Neural cell (in vitro differentiated cells): Measurements from ENCODE around the gene MAGI1. TPM values are rescaled to one million over a fixed set of nuclear protein-coding genes. Genes with fewer than 3 reads are reported as not detected.

Source experiments
- H2AFZ ChIP-seq: fragments of 200-600, 300-800 bp; sonication (generic), shearing (Covaris generic); 2 replicates; pipeline ENCODE4 v1.6.0; 2014; ENCODE audit warnings: low read depth, mild to moderate bottlenecking, antibody characterized with exemption, low read length, moderate library complexity
- H3F3A ChIP-seq: fragments of 200-600 bp; shearing (Covaris generic); 2 replicates; pipeline ENCODE4 v1.6.1; 2016; ENCODE audit warnings: mild to moderate bottlenecking, moderate library complexity, mixed read lengths, antibody characterized with exemption, low read length; ENCODE audit not compliant: insufficient read depth, poor library complexity, severe bottlenecking
- H3K27ac ChIP-seq: fragments of 200-600, 300-800 bp; sonication (generic), shearing (Covaris generic); 2 replicates; pipeline ENCODE4 v1.5.1; 2014; ENCODE audit warnings: mild to moderate bottlenecking, low read length, moderate library complexity
- H3K27me3 ChIP-seq: fragments of 300-800, 200-600 bp; sonication (generic), shearing (Covaris generic); 2 replicates; pipeline ENCODE4 v1.6.0; 2014; ENCODE audit warnings: mild to moderate bottlenecking, low read depth, low read length, moderate library complexity; ENCODE audit not compliant: insufficient read depth
- H3K36me3 ChIP-seq: fragments of 300-800, 200-600 bp; sonication (generic), shearing (Covaris generic); 2 replicates; pipeline ENCODE4 v1.5.1; 2014; ENCODE audit warnings: mild to moderate bottlenecking, antibody characterized with exemption, low read length, moderate library complexity; ENCODE audit not compliant: insufficient read depth
- H3K4me2 ChIP-seq: fragments of 300-800, 200-600 bp; sonication (generic), shearing (Covaris generic); 2 replicates; pipeline ENCODE4 v1.6.0; 2014; ENCODE audit warnings: mild to moderate bottlenecking, low read length
- H3K4me3 ChIP-seq: fragments of 300-800, 200-600 bp; sonication (generic), shearing (Covaris generic); 2 replicates; pipeline ENCODE4 v1.5.1; 2014; ENCODE audit warnings: mild to moderate bottlenecking, low read length, moderate library complexity
- H3K79me2 ChIP-seq: fragments of 200-600 bp; shearing (Covaris generic); replicated peaks from 2 replicates; pipeline ENCODE4 v1.6.0; 2014; ENCODE audit warnings: mild to moderate bottlenecking, low read length, moderate library complexity; ENCODE audit not compliant: insufficient read depth
- H3K9ac ChIP-seq: fragments of 300-800, 200-600 bp; sonication (generic), shearing (Covaris generic); 2 replicates; pipeline ENCODE4 v1.6.1; 2016; ENCODE audit warnings: mild to moderate bottlenecking, low read length, mixed read lengths
- H3K9me2 ChIP-seq: fragments of 200-600 bp; shearing (Covaris generic); 2 replicates; pipeline ENCODE4 v1.6.1; 2016; ENCODE audit warnings: mild to moderate bottlenecking, low read length, mixed read lengths; ENCODE audit not compliant: insufficient read depth
- H3K9me3 ChIP-seq: fragments of 200-600, 300-800 bp; sonication (generic), shearing (Covaris generic); 2 replicates; pipeline ENCODE4 v1.6.1; 2016; ENCODE audit warnings: mild to moderate bottlenecking, mixed run types, low read length, moderate library complexity, mixed read lengths
- H4K20me1 ChIP-seq: fragments of 200-600 bp; shearing (Covaris generic); 2 replicates; pipeline ENCODE4 v1.6.1; 2016; ENCODE audit warnings: mild to moderate bottlenecking, mixed run types; ENCODE audit not compliant: insufficient read depth
- EP300 ChIP-seq: fragments of 450-650 bp; conservative IDR thresholded peaks from 2 replicates; pipeline ENCODE4 v1.6.1; 2014; ENCODE audit warnings: antibody characterized with exemption, mild to moderate bottlenecking, moderate library complexity; ENCODE audit not compliant: poor library complexity, severe bottlenecking
- EZH2 ChIP-seq: fragments of 200-600, 300-800 bp; shearing (Covaris generic), sonication (generic); IDR thresholded peaks from 2 replicates; pipeline ENCODE4 v1.6.1; 2014; ENCODE audit warnings: antibody characterized with exemption, low read length, borderline replicate concordance, mild to moderate bottlenecking; ENCODE audit not compliant: insufficient read depth, poor library complexity, severe bottlenecking
- MXI1 ChIP-seq: fragments of 450-650 bp; conservative IDR thresholded peaks from 2 replicates; pipeline ENCODE4 v1.6.1; 2014; ENCODE audit warnings: antibody characterized with exemption, mild to moderate bottlenecking; ENCODE audit not compliant: poor library complexity, severe bottlenecking
- POLR2AphosphoS5 ChIP-seq: IDR thresholded peaks from 2 replicates; pipeline ENCODE4 v1.6.1; 2012
- RAD21 ChIP-seq: fragments of 450-650 bp; conservative IDR thresholded peaks from 2 replicates; pipeline ENCODE4 v1.6.1; 2014; ENCODE audit warnings: antibody characterized with exemption, mild to moderate bottlenecking, moderate library complexity
- REST ChIP-seq: IDR thresholded peaks from 2 replicates; pipeline ENCODE4 v1.6.1; 2012; ENCODE audit warnings: borderline replicate concordance
- SMC3 ChIP-seq: fragments of 450-650 bp; conservative IDR thresholded peaks from 2 replicates; pipeline ENCODE4 v1.6.1; 2014; ENCODE audit warnings: antibody characterized with exemption, mild to moderate bottlenecking, moderate library complexity; ENCODE audit not compliant: poor library complexity
- TAF1 ChIP-seq: IDR thresholded peaks from 2 replicates; pipeline ENCODE4 v1.6.1; 2012; ENCODE audit warnings: low read depth
- polyA plus RNA-seq: library from polyadenylated mRNA; depleted of rRNA; stranded (reverse); fragments of >200 nt; gene quantifications from 2 replicates; pipeline ENCODE4 v1.2.3, GENCODE V29; 2014
- TF ChIP-seq, protein P1 (sequence below): fragments of 450-650 bp; IDR thresholded peaks from 2 replicates; pipeline ENCODE4 v1.5.1; 2014; ENCODE audit warnings: antibody characterized with exemption, mild to moderate bottlenecking, moderate library complexity; ENCODE audit not compliant: poor library complexity, severe bottlenecking

MAGI1 gene
- polyA plus RNA-seq, 1 donor from 2014 or later = 44.7 TPM

GRCh38 chr3:65361448-65361847, 677.3 kb downstream of the MAGI1 start:
- Histone ChIP-seq H3K9me2 (no peaks in the 10 kb centered on the region), H3K9ac (no peak overlapping the region), H3K4me2 (no peak overlapping the region), H4K20me1 (no peaks in the 10 kb centered on the region), H3K79me2 (no peaks in the 10 kb centered on the region), H3K27ac (no peak overlapping the region), H3K4me3 (no peak overlapping the region), H3K36me3 (peaks cover 18% of the 10 kb centered on the region), H3K27me3 (no peaks in the 10 kb centered on the region), H3K9me3 (no peaks in the 10 kb centered on the region), H3F3A (no peaks in the 10 kb centered on the region), H2AFZ (no peak overlapping the region)
- TF ChIP-seq SMC3 (no peak), RAD21 (no peak)

GRCh38 chr3:65356331-65357248, 682.1 kb downstream of the MAGI1 start:
- Histone ChIP-seq H4K20me1 (no peaks in the 10 kb centered on the region), H3K27me3 (no peaks in the 10 kb centered on the region), H3F3A (no peaks in the 10 kb centered on the region), H3K9me3 (no peaks in the 10 kb centered on the region), H3K36me3 (peaks cover 9% of the 10 kb centered on the region), H3K27ac (no peak overlapping the region), H3K4me3 (no peak overlapping the region), H3K9ac (no peak overlapping the region), H3K9me2 (no peaks in the 10 kb centered on the region), H2AFZ (no peak overlapping the region), H3K79me2 (no peaks in the 10 kb centered on the region), H3K4me2 (no peak overlapping the region)
- TF ChIP-seq TAF1 = no peak
- no peak for TF ChIP-seq RAD21
- no peak for TF ChIP-seq SMC3
- TF ChIP-seq EP300 = no peak
- TF ChIP-seq, protein P1, sequence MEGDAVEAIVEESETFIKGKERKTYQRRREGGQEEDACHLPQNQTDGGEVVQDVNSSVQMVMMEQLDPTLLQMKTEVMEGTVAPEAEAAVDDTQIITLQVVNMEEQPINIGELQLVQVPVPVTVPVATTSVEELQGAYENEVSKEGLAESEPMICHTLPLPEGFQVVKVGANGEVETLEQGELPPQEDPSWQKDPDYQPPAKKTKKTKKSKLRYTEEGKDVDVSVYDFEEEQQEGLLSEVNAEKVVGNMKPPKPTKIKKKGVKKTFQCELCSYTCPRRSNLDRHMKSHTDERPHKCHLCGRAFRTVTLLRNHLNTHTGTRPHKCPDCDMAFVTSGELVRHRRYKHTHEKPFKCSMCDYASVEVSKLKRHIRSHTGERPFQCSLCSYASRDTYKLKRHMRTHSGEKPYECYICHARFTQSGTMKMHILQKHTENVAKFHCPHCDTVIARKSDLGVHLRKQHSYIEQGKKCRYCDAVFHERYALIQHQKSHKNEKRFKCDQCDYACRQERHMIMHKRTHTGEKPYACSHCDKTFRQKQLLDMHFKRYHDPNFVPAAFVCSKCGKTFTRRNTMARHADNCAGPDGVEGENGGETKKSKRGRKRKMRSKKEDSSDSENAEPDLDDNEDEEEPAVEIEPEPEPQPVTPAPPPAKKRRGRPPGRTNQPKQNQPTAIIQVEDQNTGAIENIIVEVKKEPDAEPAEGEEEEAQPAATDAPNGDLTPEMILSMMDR = no peak

- H3K4me3 ChIP-seq = no peak overlapping the region
- H2AFZ ChIP-seq = no peak overlapping the region
- H3K27me3 ChIP-seq = no peaks in the 10 kb centered on the region
- H3K36me3 ChIP-seq = no peaks in the 10 kb centered on the region
- TF ChIP-seq POLR2AphosphoS5 (no peak), TAF1 (no peak), RAD21 (no peak), SMC3 (no peak), MXI1 (no peak), REST (no peak), EP300 (no peak), EZH2 (no peak)
- TF ChIP-seq, protein P1 = no peak
- H3K79me2 ChIP-seq = no peaks in the 10 kb centered on the region
- no peak overlapping the region for H3K27ac ChIP-seq
- H3K9ac ChIP-seq = no peak overlapping the region
- no peaks in the 10 kb centered on the region for H3K9me2 ChIP-seq
- no peaks in the 10 kb centered on the region for H4K20me1 ChIP-seq
- no peak overlapping the region for H3K4me2 ChIP-seq
- H3K9me3 ChIP-seq = no peaks in the 10 kb centered on the region
- H3F3A ChIP-seq = no peaks in the 10 kb centered on the region
These were observed 683.8 kb downstream of the MAGI1 start for GRCh38 chr3:65354880-65355279.
